CD4-positive, alpha-beta T cell (primary cell): Measurements from ENCODE around the gene MUC13. TPM values are rescaled to one million over a fixed set of nuclear protein-coding genes. Genes with fewer than 3 reads are reported as not detected.

Experiments used
- ATAC-seq: fragments of 200-7000 bp; cut with Tn5 transposase; one replicate; pipeline ENCODE4 v1.10.0; 2022; ENCODE audit warnings: mild to moderate bottlenecking; ENCODE audit not compliant: poor library complexity
- CTCF ChIA-PET: fragments of 350-600 bp; sonication (Branson Sonifier 250); formaldehyde crosslinking; loops from one replicate; lab custom pipeline; 2021; ENCODE audit warnings: antibody characterized with exemption, inconsistent platforms; lab: Charles Lee
- POLR2A ChIA-PET: fragments of 350-600 bp; sonication (Branson Sonifier 250); formaldehyde crosslinking; loops from one replicate; lab custom pipeline; 2021; ENCODE audit warnings: antibody characterized with exemption, inconsistent platforms; lab: Charles Lee
- DNase-seq, 14 experiments: peaks; one replicate each; pipeline ENCODE4 v3.0.0-alpha.2; 2013 to 2020; ENCODE audit warnings: mixed read lengths in 2 of 14
- H3K27ac ChIP-seq, 2 donors: one replicate each; pipeline versions ENCODE4 v1.5.1 to v1.7.0; 2013; ENCODE audit warnings: low read length in 2 of 2, low read depth in 1 of 2, mild to moderate bottlenecking in 1 of 2
- H3K27me3 ChIP-seq, 2 experiments: 1 replicate in 1 of 2; 2 replicates in 1 of 2; pipeline versions ENCODE4 v1.6.1 to v1.7.0; 2013; ENCODE audit warnings: low read length in 2 of 2, control low read depth in 1 of 2, mild to moderate bottlenecking in 1 of 2, moderate library complexity in 1 of 2; ENCODE audit not compliant: insufficient read depth in 2 of 2, control insufficient read depth in 1 of 2
- H3K36me3 ChIP-seq: one replicate; pipeline ENCODE4 v1.6.1; 2013; ENCODE audit warnings: low read length, control low read depth; ENCODE audit not compliant: insufficient read depth
- H3K4me1 ChIP-seq: one replicate; pipeline ENCODE4 v1.6.1; 2013; ENCODE audit warnings: low read length, control low read depth; ENCODE audit not compliant: insufficient read depth
- H3K4me3 ChIP-seq: one replicate; pipeline ENCODE4 v1.5.1; 2013; ENCODE audit warnings: mild to moderate bottlenecking, low read length, moderate library complexity
- H3K9me3 ChIP-seq, 2 experiments: 1 replicate in 1 of 2; 2 replicates in 1 of 2; pipeline versions ENCODE4 v1.6.1 to v1.7.0; 2013; ENCODE audit warnings: low read length in 2 of 2, mild to moderate bottlenecking in 2 of 2, control low read depth in 1 of 2, moderate library complexity in 1 of 2; ENCODE audit not compliant: control insufficient read depth in 1 of 2, insufficient read depth in 1 of 2
- H3K27ac Mint-ChIP-seq: one replicate; pipeline ENCODE4 v1.8.0; 2020; ENCODE audit warnings: mixed read lengths
- H3K27me3 Mint-ChIP-seq: one replicate; pipeline ENCODE4 v1.8.0; 2021; ENCODE audit warnings: mixed read lengths
- H3K36me3 Mint-ChIP-seq: one replicate; pipeline ENCODE4 v1.8.0; 2021; ENCODE audit warnings: low read depth, mixed read lengths
- H3K4me1 Mint-ChIP-seq: one replicate; pipeline ENCODE4 v1.8.0; 2021; ENCODE audit warnings: low read depth, mixed read lengths
- H3K4me3 Mint-ChIP-seq: one replicate; pipeline ENCODE4 v1.8.0; 2020; ENCODE audit warnings: mild to moderate bottlenecking, mixed read lengths
- H3K9me3 Mint-ChIP-seq: one replicate; pipeline ENCODE4 v1.8.0; 2020; ENCODE audit warnings: mixed read lengths
- intact Hi-C, 2 experiments: fragments of 100-400 bp; cut with DNase I in 1 of 2; cut with micrococcal nuclease in 1 of 2; formaldehyde crosslinking; loops; one replicate each; pipeline versions ENCODE4 v1.15.1 to v1.9.0; 2023 to 2025; cut with DNase I, micrococcal nuclease
- total RNA-seq, 174 experiments: library from RNA in 2 of 174; stranded (reverse) in 2 of 174; gene quantifications; one replicate each; pipeline ENCODE4 v1.2.3 and lab custom pipeline; 2021 to 2026
- TF ChIP-seq, protein P1 (sequence below): fragments of 200-600 bp; IDR thresholded peaks from one replicate; pipeline ENCODE4 v1.8.0; 2022; ENCODE audit warnings: antibody characterized with exemption, mild to moderate bottlenecking

The MUC13 gene
- total RNA-seq, 2 experiments from 2014 or later, result 0.47 TPM; not detected in 1

DNA sequence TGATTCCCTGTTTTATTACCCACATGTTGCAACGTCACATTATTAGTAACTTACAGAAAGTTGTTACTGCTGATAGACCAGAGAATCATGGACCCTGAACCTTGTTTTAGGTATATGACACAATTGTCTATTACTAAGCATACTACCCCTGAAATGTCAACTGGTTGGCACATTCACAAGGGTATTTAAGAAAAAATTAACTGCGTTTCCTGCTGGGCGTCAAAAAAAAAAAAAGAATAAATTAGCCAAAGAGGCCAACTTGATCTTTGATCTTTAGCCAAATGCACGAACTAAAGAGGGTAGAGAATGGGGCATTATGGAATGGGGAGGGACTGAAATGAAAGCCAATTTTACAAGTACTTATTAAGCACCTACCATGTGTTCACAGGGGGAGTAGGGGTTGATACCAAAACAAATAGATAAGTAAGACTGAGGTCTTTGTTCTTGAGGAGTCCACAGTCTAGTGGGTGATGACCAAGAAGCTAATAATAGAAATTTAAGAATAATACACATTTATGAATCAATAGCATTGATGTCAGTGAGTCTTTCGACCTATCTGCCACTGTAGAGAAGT lies 17.8 kb upstream of the MUC13 start:
- Histone ChIP-seq H3K27me3 (no peaks in the 10 kb centered on the region), H3K36me3 (no peaks in the 10 kb centered on the region), H3K4me1 (no peaks in the 10 kb centered on the region), H3K4me3 (no peak overlapping the region), H3K27ac (no peak overlapping the region), H3K9me3 (no peaks in the 10 kb centered on the region)
- Mint-ChIP-seq H3K27ac (no peak overlapping the region), H3K9me3 (peaks cover 5% of the 10 kb centered on the region), H3K36me3 (no peaks in the 10 kb centered on the region), H3K4me3 (no peak overlapping the region), H3K27me3 (no peaks in the 10 kb centered on the region), H3K4me1 (no peaks in the 10 kb centered on the region)
- intact Hi-C loops, result no loop called here
- ChIA-PET CTCF (no interaction called here), POLR2A (no interaction called here)
- ATAC-seq (no peak), DNase-seq (no peak)
- TF ChIP-seq, protein P1, sequence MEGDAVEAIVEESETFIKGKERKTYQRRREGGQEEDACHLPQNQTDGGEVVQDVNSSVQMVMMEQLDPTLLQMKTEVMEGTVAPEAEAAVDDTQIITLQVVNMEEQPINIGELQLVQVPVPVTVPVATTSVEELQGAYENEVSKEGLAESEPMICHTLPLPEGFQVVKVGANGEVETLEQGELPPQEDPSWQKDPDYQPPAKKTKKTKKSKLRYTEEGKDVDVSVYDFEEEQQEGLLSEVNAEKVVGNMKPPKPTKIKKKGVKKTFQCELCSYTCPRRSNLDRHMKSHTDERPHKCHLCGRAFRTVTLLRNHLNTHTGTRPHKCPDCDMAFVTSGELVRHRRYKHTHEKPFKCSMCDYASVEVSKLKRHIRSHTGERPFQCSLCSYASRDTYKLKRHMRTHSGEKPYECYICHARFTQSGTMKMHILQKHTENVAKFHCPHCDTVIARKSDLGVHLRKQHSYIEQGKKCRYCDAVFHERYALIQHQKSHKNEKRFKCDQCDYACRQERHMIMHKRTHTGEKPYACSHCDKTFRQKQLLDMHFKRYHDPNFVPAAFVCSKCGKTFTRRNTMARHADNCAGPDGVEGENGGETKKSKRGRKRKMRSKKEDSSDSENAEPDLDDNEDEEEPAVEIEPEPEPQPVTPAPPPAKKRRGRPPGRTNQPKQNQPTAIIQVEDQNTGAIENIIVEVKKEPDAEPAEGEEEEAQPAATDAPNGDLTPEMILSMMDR, result no peak

DNA sequence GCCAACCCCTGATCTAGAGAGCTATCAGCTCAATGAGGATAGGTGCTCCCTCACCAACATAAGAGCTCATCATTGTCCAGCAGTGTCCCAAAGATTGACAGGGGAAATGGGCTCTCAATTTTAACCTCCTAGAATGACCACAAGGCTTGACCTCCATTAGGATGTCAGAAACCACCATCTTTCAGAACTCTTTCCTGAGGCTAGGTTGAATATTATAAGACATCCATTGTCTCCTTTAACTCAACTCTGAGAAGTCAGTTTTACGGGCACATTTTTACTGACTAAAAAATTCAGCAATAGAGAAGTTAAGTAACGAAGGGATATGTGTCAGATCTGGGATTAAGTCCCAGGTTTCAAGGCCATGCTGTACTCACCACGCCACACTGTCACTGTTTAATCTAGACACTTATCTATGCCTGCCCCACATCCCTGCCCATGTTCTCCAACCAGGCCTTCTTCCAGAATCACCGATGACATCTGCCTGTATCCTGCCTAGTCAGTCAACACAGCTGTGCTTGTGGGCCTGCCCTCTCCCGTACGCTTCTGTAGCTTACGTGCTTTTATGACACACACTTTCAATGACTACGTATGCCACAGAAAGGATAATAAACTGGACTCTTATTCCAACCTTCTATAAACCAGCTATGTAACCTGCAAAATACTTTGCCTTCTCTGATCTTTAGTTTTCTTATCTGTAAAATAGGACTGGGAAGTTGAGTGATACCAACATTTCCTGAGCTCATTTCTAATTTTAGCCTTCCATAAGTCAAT lies 17.1 kb upstream of the MUC13 start:
- Mint-ChIP-seq H3K27me3 (no peaks in the 10 kb centered on the region), H3K27ac (no peak overlapping the region), H3K36me3 (no peaks in the 10 kb centered on the region), H3K4me3 (no peak overlapping the region), H3K9me3 (peaks cover 2% of the 10 kb centered on the region), H3K4me1 (no peaks in the 10 kb centered on the region)
- intact Hi-C loops, result no loop called here
- no peaks in the 10 kb centered on the region for H3K9me3 ChIP-seq
- ATAC-seq (no peak), DNase-seq (no peak)
- no peaks in the 10 kb centered on the region for H3K27me3 ChIP-seq
- ChIA-PET POLR2A (no interaction called here), CTCF (no interaction called here)
- no peaks in the 10 kb centered on the region for H3K36me3 ChIP-seq
- H3K4me3 ChIP-seq, result no peak overlapping the region
- no peak overlapping the region for H3K27ac ChIP-seq
- H3K4me1 ChIP-seq, result no peaks in the 10 kb centered on the region
- TF ChIP-seq, protein P1, result no peak

DNA sequence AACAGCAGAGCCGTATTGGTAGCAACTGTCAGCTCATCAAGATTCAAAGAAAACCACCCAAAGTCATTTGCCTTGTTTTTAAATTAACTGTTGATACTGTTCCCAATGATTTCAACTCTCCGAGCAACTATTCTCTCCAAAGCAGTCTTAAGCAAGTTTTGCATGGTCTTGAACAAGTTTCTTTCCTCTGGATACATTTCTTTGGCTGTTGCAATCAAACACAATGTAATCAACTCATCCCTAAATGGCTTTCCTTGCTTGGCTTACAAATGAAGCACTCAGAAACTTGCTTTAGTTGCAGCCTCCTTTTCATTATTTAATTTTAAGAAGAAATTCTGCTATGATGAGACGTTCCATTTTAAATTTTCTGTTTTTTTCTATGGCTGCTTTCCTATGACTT lies 15.5 kb upstream of the MUC13 start:
- peaks cover 2% of the 10 kb centered on the region for H3K9me3 Mint-ChIP-seq
- no peaks in the 10 kb centered on the region for H3K36me3 Mint-ChIP-seq
- H3K4me3 Mint-ChIP-seq, result no peak overlapping the region
- TF ChIP-seq, protein P1, result no peak
- ATAC-seq (no peak), DNase-seq (no peak)
- ChIA-PET POLR2A (no interaction called here), CTCF (no interaction called here)
- H3K27ac ChIP-seq, result no peak overlapping the region
- no peaks in the 10 kb centered on the region for H3K36me3 ChIP-seq
- no peaks in the 10 kb centered on the region for H3K4me1 ChIP-seq
- H3K9me3 ChIP-seq, result no peaks in the 10 kb centered on the region
- H3K27me3 ChIP-seq, result no peaks in the 10 kb centered on the region
- no peaks in the 10 kb centered on the region for H3K4me1 Mint-ChIP-seq
- no peak overlapping the region for H3K4me3 ChIP-seq
- intact Hi-C loops, result no loop called here
- H3K27ac Mint-ChIP-seq, result no peak overlapping the region
- no peaks in the 10 kb centered on the region for H3K27me3 Mint-ChIP-seq
